GM21447 (cell line): Measurements from ENCODE around the gene ABHD16A.

Experiments
- ATAC-seq: cut with Tn5 transposase; IDR thresholded peaks from one replicate; pipeline ENCODE4 v1.9.1; 2021; ENCODE audit not compliant: unreplicated experiment

ABHD16A gene

GRCh38 chr6:31663126-31663960, 39.8 kb downstream of the ABHD16A start:
- no peak for ATAC-seq

GRCh38 chr6:31662124-31662723, 40.9 kb downstream of the ABHD16A start:
- no peak for ATAC-seq

- no peak for ATAC-seq
Observed at GRCh38 chr6:31661262-31662123, 41.6 kb downstream of the ABHD16A start.

GRCh38 chr6:31660381-31661261, 42.5 kb downstream of the ABHD16A start, which contains the start of gene C6orf47:
TSS of gene C6orf47 (minus strand) at chr6:31660778. CDS start at chr6:31659947, 831 bp downstream.
- ATAC-seq, result no peak

GRCh38 chr6:31659649-31660380, 43.3 kb downstream of the ABHD16A start:
- no peak for ATAC-seq

GRCh38 chr6:31658983-31659648, 44.0 kb downstream of the ABHD16A start:
- ATAC-seq, result no peak

- ATAC-seq, result no peak
Observed at GRCh38 chr6:31658158-31658688, 44.9 kb downstream of the ABHD16A start.

GRCh38 chr6:31657406-31658157, 45.5 kb downstream of the ABHD16A start:
- no peak for ATAC-seq

GRCh38 chr6:31655349-31656237, 47.5 kb downstream of the ABHD16A start, which contains the start of gene APOM:
TSS of gene APOM (plus strand) at chr6:31655894. CDS start at chr6:31655967, 73 bp downstream.
- no peak for ATAC-seq

GRCh38 chr6:31654574-31655348, 48.4 kb downstream of the ABHD16A start:
- ATAC-seq, result no peak

- ATAC-seq, result peak; percentile 67
Observed at GRCh38 chr6:31652925-31653724, 50.0 kb downstream of the ABHD16A start.

- peak; percentile 35 for ATAC-seq
Observed at GRCh38 chr6:31651602-31652191, 51.4 kb downstream of the ABHD16A start.

GRCh38 chr6:31645325-31645724, 57.8 kb downstream of the ABHD16A start:
- no peak for ATAC-seq

GRCh38 chr6:31643818-31644454, 59.2 kb downstream of the ABHD16A start:
- no peak for ATAC-seq
